GM23338 (cell line): ENCODE results near the gene LMO1. TPM values are rescaled to one million over a fixed set of nuclear protein-coding genes. Genes with fewer than 3 reads are reported as not detected.

Experiments used
- ATAC-seq: fragments of 200-7000 bp; cut with Tn5 transposase; 3 replicates; pipeline ENCODE4 v1.9.1; 2020
- DNase-seq: peaks from one replicate; pipeline ENCODE4 v3.0.0-alpha.2; 2015; ENCODE audit warnings: low spot score
- H2AFZ ChIP-seq: fragments of 200-600 bp; sonication (generic); 2 replicates; pipeline ENCODE4 v1.8.0; 2016; ENCODE audit warnings: antibody characterized with exemption, mild to moderate bottlenecking, moderate library complexity
- H3F3A ChIP-seq: fragments of 200-600 bp; sonication (generic); replicated peaks from 2 replicates; pipeline ENCODE4 v1.8.0; 2017; ENCODE audit warnings: antibody characterized with exemption, mixed run types, low read depth
- H3K27ac ChIP-seq: fragments of 200-600 bp; sonication (generic); 2 replicates; pipeline ENCODE4 v1.6.1; 2016; ENCODE audit warnings: low read depth
- H3K27me3 ChIP-seq: fragments of 200-600 bp; sonication (generic); 2 replicates; pipeline ENCODE4 v1.8.0; 2016; ENCODE audit warnings: mild to moderate bottlenecking, mixed run types, moderate library complexity; ENCODE audit not compliant: insufficient read depth
- H3K36me3 ChIP-seq: fragments of 200-600 bp; sonication (generic); 2 replicates; pipeline ENCODE4 v1.8.0; 2016; ENCODE audit warnings: mild to moderate bottlenecking; ENCODE audit not compliant: insufficient read depth
- H3K4me1 ChIP-seq: fragments of 200-600 bp; sonication (generic); 2 replicates; pipeline ENCODE4 v1.8.0; 2016; ENCODE audit warnings: mild to moderate bottlenecking, moderate library complexity; ENCODE audit not compliant: insufficient read depth
- H3K4me2 ChIP-seq: fragments of 200-600 bp; sonication (generic); 2 replicates; pipeline ENCODE4 v1.7.1; 2017; ENCODE audit warnings: mixed run types
- H3K4me3 ChIP-seq: fragments of 200-600 bp; sonication (generic); 2 replicates; pipeline ENCODE4 v1.6.1; 2016; ENCODE audit warnings: mixed run types
- H3K79me2 ChIP-seq: fragments of 200-600 bp; sonication (generic); replicated peaks from 2 replicates; pipeline ENCODE4 v1.8.0; 2017; ENCODE audit warnings: mild to moderate bottlenecking; ENCODE audit not compliant: insufficient read depth
- H3K9me2 ChIP-seq: fragments of 200-600 bp; sonication (generic); 2 replicates; pipeline ENCODE4 v1.8.0; 2017; ENCODE audit not compliant: insufficient read depth
- H4K20me1 ChIP-seq: fragments of 200-600 bp; sonication (generic); replicated peaks from 2 replicates; pipeline ENCODE4 v1.8.0; 2017; ENCODE audit warnings: mild to moderate bottlenecking; ENCODE audit not compliant: insufficient read depth
- H3K27ac Mint-ChIP-seq: 2 replicates; pipeline ENCODE4 v1.8.0; 2020; ENCODE audit warnings: inconsistent platforms, mild to moderate bottlenecking, moderate library complexity, mixed read lengths
- H3K27me3 Mint-ChIP-seq: 3 replicates; pipeline ENCODE4 v1.8.0; 2022; ENCODE audit warnings: low read depth, mild to moderate bottlenecking, moderate library complexity, mixed read lengths, inconsistent platforms; ENCODE audit not compliant: insufficient read depth, poor library complexity
- H3K36me3 Mint-ChIP-seq: 3 replicates; pipeline ENCODE4 v1.8.0; 2021; ENCODE audit warnings: low read depth, mild to moderate bottlenecking, inconsistent platforms, moderate library complexity, mixed read lengths
- H3K4me1 Mint-ChIP-seq: 3 replicates; pipeline ENCODE4 v1.8.0; 2020; ENCODE audit warnings: mild to moderate bottlenecking, inconsistent platforms, mixed read lengths
- H3K4me3 Mint-ChIP-seq: 3 replicates; pipeline ENCODE4 v1.8.0; 2021; ENCODE audit warnings: moderate library complexity, mild to moderate bottlenecking, inconsistent platforms, mixed read lengths
- H3K9me3 Mint-ChIP-seq: 3 replicates; pipeline ENCODE4 v1.8.0; 2020; ENCODE audit warnings: moderate library complexity, mild to moderate bottlenecking, inconsistent platforms, mixed read lengths
- EZH2 ChIP-seq: fragments of 200-600 bp; sonication (generic); IDR thresholded peaks from one replicate; pipeline ENCODE4 v1.8.0; 2017; ENCODE audit warnings: antibody characterized with exemption, mild to moderate bottlenecking, low read depth; ENCODE audit not compliant: unreplicated experiment
- EZH2phosphoT487 ChIP-seq: fragments of 200-600 bp; sonication (generic); IDR thresholded peaks from one replicate; pipeline ENCODE4 v1.8.1; 2018; ENCODE audit warnings: antibody characterized with exemption; ENCODE audit not compliant: unreplicated experiment
- JUNB ChIP-seq: IDR thresholded peaks from one replicate; pipeline ENCODE4 v1.6.1; 2016; ENCODE audit warnings: antibody characterized with exemption; ENCODE audit not compliant: unreplicated experiment
- NANOG ChIP-seq: IDR thresholded peaks from 2 replicates; pipeline ENCODE4 v1.6.1; 2016; ENCODE audit warnings: antibody characterized with exemption, borderline replicate concordance
- STAT1 ChIP-seq: IDR thresholded peaks from one replicate; pipeline ENCODE4 v1.6.1; 2016; ENCODE audit warnings: antibody characterized with exemption; ENCODE audit not compliant: unreplicated experiment
- ZNF114 ChIP-seq: fragments of 250-450 bp; sonication (Bioruptor Pico); IDR thresholded peaks from 2 replicates; pipeline ENCODE4 v1.5.0; 2020; ENCODE audit warnings: mild to moderate bottlenecking, moderate library complexity
- ZNF331 ChIP-seq: fragments of 250-450 bp; sonication (Bioruptor Pico); IDR thresholded peaks from 2 replicates; pipeline ENCODE4 v1.5.0; 2020; ENCODE audit warnings: low read depth, mild to moderate bottlenecking, moderate library complexity
- polyA plus RNA-seq: library from polyadenylated mRNA; unstranded; fragments of >200 nt; fragmentation: Nextera tagmentation; extraction: Ambion mirVana; gene quantifications from 2 replicates; pipeline ENCODE4 v1.2.1, GENCODE V29; 2016
- total RNA-seq: library from RNA; depleted of rRNA; stranded (reverse); fragments of >200 nt; shearing (Covaris generic); gene quantifications from 2 replicates; pipeline ENCODE4 v1.2.3, GENCODE V29; 2014
- TF ChIP-seq, protein P1 (sequence below): IDR thresholded peaks from 2 replicates; pipeline ENCODE4 v1.6.1; 2016; ENCODE audit warnings: antibody characterized with exemption
- TF ChIP-seq, protein P2 (sequence below): IDR thresholded peaks from one replicate; pipeline ENCODE4 v1.6.1; 2018; ENCODE audit warnings: antibody characterized with exemption; ENCODE audit not compliant: unreplicated experiment

Gene LMO1
- total and polyA plus RNA-seq, 2 experiments from 2014 or later: 0.40 TPM; not detected in 1

DNA sequence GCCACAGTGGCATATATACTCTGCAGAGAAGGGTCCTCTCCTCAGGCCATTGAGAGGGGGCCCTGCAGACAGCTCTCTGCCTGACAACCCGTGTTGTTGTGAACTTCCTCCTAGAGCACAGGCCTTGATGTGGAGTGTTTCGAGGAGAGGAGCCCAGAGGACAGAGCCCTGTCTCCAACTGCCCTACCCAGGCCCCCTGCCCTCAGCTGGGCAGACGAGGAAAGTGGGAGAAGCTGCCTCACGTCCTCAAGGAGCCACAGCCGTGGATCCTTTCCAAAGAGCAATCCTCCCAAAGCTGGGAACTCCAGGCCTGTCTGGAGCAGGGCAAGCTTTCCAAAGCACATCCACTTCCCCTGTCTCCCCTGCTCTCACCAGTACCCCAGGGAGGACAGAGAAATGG, 10.7 kb downstream of the LMO1 start (continued):
- no peak for TF ChIP-seq STAT1
- TF ChIP-seq NANOG: no peak
- TF ChIP-seq, protein P1, sequence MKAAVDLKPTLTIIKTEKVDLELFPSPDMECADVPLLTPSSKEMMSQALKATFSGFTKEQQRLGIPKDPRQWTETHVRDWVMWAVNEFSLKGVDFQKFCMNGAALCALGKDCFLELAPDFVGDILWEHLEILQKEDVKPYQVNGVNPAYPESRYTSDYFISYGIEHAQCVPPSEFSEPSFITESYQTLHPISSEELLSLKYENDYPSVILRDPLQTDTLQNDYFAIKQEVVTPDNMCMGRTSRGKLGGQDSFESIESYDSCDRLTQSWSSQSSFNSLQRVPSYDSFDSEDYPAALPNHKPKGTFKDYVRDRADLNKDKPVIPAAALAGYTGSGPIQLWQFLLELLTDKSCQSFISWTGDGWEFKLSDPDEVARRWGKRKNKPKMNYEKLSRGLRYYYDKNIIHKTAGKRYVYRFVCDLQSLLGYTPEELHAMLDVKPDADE: no peak
- no peak for TF ChIP-seq EZH2phosphoT487
- no peak for TF ChIP-seq JUNB
- TF ChIP-seq, protein P2, sequence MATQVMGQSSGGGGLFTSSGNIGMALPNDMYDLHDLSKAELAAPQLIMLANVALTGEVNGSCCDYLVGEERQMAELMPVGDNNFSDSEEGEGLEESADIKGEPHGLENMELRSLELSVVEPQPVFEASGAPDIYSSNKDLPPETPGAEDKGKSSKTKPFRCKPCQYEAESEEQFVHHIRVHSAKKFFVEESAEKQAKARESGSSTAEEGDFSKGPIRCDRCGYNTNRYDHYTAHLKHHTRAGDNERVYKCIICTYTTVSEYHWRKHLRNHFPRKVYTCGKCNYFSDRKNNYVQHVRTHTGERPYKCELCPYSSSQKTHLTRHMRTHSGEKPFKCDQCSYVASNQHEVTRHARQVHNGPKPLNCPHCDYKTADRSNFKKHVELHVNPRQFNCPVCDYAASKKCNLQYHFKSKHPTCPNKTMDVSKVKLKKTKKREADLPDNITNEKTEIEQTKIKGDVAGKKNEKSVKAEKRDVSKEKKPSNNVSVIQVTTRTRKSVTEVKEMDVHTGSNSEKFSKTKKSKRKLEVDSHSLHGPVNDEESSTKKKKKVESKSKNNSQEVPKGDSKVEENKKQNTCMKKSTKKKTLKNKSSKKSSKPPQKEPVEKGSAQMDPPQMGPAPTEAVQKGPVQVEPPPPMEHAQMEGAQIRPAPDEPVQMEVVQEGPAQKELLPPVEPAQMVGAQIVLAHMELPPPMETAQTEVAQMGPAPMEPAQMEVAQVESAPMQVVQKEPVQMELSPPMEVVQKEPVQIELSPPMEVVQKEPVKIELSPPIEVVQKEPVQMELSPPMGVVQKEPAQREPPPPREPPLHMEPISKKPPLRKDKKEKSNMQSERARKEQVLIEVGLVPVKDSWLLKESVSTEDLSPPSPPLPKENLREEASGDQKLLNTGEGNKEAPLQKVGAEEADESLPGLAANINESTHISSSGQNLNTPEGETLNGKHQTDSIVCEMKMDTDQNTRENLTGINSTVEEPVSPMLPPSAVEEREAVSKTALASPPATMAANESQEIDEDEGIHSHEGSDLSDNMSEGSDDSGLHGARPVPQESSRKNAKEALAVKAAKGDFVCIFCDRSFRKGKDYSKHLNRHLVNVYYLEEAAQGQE: no peak

DNA sequence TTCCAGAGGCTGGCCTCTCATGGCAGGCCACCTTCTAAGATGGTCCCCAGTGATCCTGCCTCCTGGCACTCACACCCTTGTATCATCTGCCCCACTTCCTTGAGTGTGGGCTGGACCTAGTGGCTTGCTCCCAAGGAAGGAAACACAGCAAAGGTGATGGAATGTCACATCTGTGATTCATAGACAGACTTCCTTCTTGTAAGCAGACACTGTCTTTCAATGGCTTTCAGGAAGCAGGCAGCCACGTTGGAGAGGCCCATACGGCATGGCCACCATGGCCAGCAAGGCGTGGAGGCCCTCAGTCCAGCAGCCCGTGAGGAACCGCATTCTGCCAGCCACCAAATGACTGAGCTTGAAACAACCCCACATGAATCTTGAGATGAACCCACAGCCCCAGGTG, 11.3 kb downstream of the LMO1 start:
- ATAC-seq: no peak
- H3K27ac Mint-ChIP-seq: no peak overlapping the region

More for the DNA sequence above, 11.3 kb downstream of the LMO1 start:
- no peak overlapping the region for H3K4me3 Mint-ChIP-seq
- peaks cover 5% of the 10 kb centered on the region for H3K27me3 Mint-ChIP-seq
- no peak overlapping the region for H3K4me2 ChIP-seq
- H3K9me3 Mint-ChIP-seq: no peaks in the 10 kb centered on the region
- DNase-seq: no peak
- no peaks in the 10 kb centered on the region for H3K79me2 ChIP-seq
- TF ChIP-seq ZNF114 (CRISPR knock-in tag): no peak
- no peak for TF ChIP-seq ZNF331 (CRISPR knock-in tag)
- TF ChIP-seq, protein P1: no peak
- no peak for TF ChIP-seq EZH2
- no peaks in the 10 kb centered on the region for H4K20me1 ChIP-seq
- no peak overlapping the region for H3K4me3 ChIP-seq
- no peaks in the 10 kb centered on the region for H3K36me3 Mint-ChIP-seq
- no peaks in the 10 kb centered on the region for H3K4me1 ChIP-seq
- H2AFZ ChIP-seq: no peak overlapping the region
- H3K4me1 Mint-ChIP-seq: no peaks in the 10 kb centered on the region
- no peaks in the 10 kb centered on the region for H3F3A ChIP-seq
- H3K36me3 ChIP-seq: no peaks in the 10 kb centered on the region
- H3K27me3 ChIP-seq: no peaks in the 10 kb centered on the region
- H3K27ac ChIP-seq: no peak overlapping the region
- H3K9me2 ChIP-seq: no peaks in the 10 kb centered on the region
